ENCODE results near the gene ITGB2. TPM values are rescaled to one million over a fixed set of nuclear protein-coding genes. Genes with fewer than 3 reads are reported as not detected.

ITGB2 gene
- total RNA-seq, 1 donor from 2014 or later, result 0.20 TPM

Other genes starting within 250 kb of the ITGB2 start
- not detected in 2 replicates for gene KRTAP12-1, start 238.7 kb downstream of the ITGB2 start, total RNA-seq
- not detected in 2 replicates for gene KRTAP10-12, start 223.7 kb downstream of the ITGB2 start, total RNA-seq
- gene TSPEAR, start 209.3 kb downstream of the ITGB2 start, total RNA-seq, result under 0.01 TPM in 2 replicates
- gene UBE2G2, start 119.1 kb downstream of the ITGB2 start, total RNA-seq, result 73.9 and 92.3 TPM in 2 replicates
- gene SUMO3, start 102.8 kb downstream of the ITGB2 start, total RNA-seq, result 68.7 and 70.0 TPM in 2 replicates
- 291 and 379 TPM in 2 replicates for gene PTTG1IP, start 47.2 kb downstream of the ITGB2 start, total RNA-seq
- 16.3 and 19.8 TPM in 2 replicates for gene SLX9, start 19.1 kb upstream of the ITGB2 start, total RNA-seq
- 15.3 and 23.8 TPM in 2 replicates for gene ADARB1, start 153.7 kb upstream of the ITGB2 start, total RNA-seq

Data from lung microvascular endothelial cell (primary cell).